T-helper 22 cell (primary cell): ENCODE measurements around the gene CORO1A.
"Not testable (repeated sequence)": the region's sequence is repeated elsewhere in the genome, so short reads cannot be mapped to it uniquely, and the experiment has no call there.

Experiments used
- DNase-seq: peaks from one replicate; pipeline ENCODE4 v3.0.0-alpha.2; 2020; ENCODE audit warnings: low read depth

CORO1A gene

GRCh38 chr16:30205541-30206236 is 22.3 kb downstream of the CORO1A start:
- not testable (repeated sequence) for DNase-seq

GRCh38 chr16:30206252-30206651 is 22.9 kb downstream of the CORO1A start:
- not testable (repeated sequence) for DNase-seq

- DNase-seq: not testable (repeated sequence)
These were observed 23.8 kb downstream of the CORO1A start for GRCh38 chr16:30207063-30207704.

GRCh38 chr16:30209032-30209431 is 25.6 kb downstream of the CORO1A start:
- peak; percentile 52 for DNase-seq

GRCh38 chr16:30211414-30211813 is 28.0 kb downstream of the CORO1A start:
- not testable (repeated sequence) for DNase-seq

- DNase-seq: not testable (repeated sequence)
These were observed 33.7 kb downstream of the CORO1A start for GRCh38 chr16:30217082-30217481.
